Endothelial cell of umbilical vein (primary cell): ENCODE results near the gene ALG2. TPM values are rescaled to one million over a fixed set of nuclear protein-coding genes. Genes with fewer than 3 reads are reported as not detected.

Experiments used
- BruUV-seq: library from RNA; stranded (reverse); fragments of 400-500 nt; replicated peaks from 2 replicates; lab custom pipeline; 2021; lab: Mats Ljungman, UMichigan
- CTCF ChIA-PET: fragments of 300-600, 350-600 bp; sonication (Branson Sonifier 250); formaldehyde crosslinking; loops from one replicate; lab custom pipeline; 2021; ENCODE audit warnings: antibody characterized with exemption, inconsistent platforms; lab: Charles Lee
- POLR2A ChIA-PET: fragments of 300-600, 350-600 bp; sonication (Branson Sonifier 250); formaldehyde crosslinking; loops from one replicate; lab custom pipeline; 2021; ENCODE audit warnings: antibody characterized with exemption, inconsistent platforms; lab: Charles Lee
- DNase-seq: peaks from one replicate; pipeline ENCODE4 v3.0.0-alpha.2; 2011; ENCODE audit warnings: low read depth, low spot score
- FAIRE-seq: peaks from 2 replicates; lab custom pipeline; 2011; peaks lifted over from hg19 to GRCh38; lab: Jason Lieb, UNC
- H2AFZ ChIP-seq: 2 replicates; pipeline ENCODE4 v1.6.0; 2012; ENCODE audit warnings: low read depth, low read length, control low read depth, inconsistent platforms
- H3K27ac ChIP-seq: 2 replicates; pipeline ENCODE4 v1.5.1; 2011; ENCODE audit warnings: low read depth, mild to moderate bottlenecking, control low read depth, low read length, moderate library complexity; ENCODE audit not compliant: insufficient read depth
- H3K27me3 ChIP-seq, 2 experiments: 2 replicates each; pipeline versions ENCODE4 v1.6.0 to v1.6.1; 2011; ENCODE audit warnings: low read length in 2 of 2, mixed read lengths in 1 of 2; ENCODE audit not compliant: control insufficient read depth in 2 of 2, insufficient read depth in 2 of 2
- H3K36me3 ChIP-seq, 2 experiments: 2 replicates in 1 of 2; 3 replicates in 1 of 2; pipeline ENCODE4 v1.5.1; 2011; ENCODE audit warnings: low read length in 2 of 2, mild to moderate bottlenecking in 1 of 2, moderate library complexity in 1 of 2; ENCODE audit not compliant: control insufficient read depth in 2 of 2, insufficient read depth in 2 of 2; ENCODE audit errors: extremely low read depth in 1 of 2
- H3K4me1 ChIP-seq: 3 replicates; pipeline ENCODE4 v1.5.1; 2011; ENCODE audit warnings: mild to moderate bottlenecking, low read length; ENCODE audit not compliant: control insufficient read depth, insufficient read depth; ENCODE audit errors: extremely low read depth
- H3K4me2 ChIP-seq: 2 replicates; pipeline ENCODE4 v1.6.1; 2011; ENCODE audit warnings: low read length, control low read depth, mixed read lengths; ENCODE audit not compliant: insufficient read depth
- H3K4me3 ChIP-seq, 3 experiments: fragments of 200-600 bp in 1 of 3; sonication (generic), shearing (Covaris generic) in 1 of 3; replicated peaks in 1 of 3; 2 replicates each; pipeline ENCODE4 v1.5.1; 2011 to 2016; ENCODE audit warnings: control low read depth in 3 of 3, low read length in 3 of 3, mild to moderate bottlenecking in 2 of 3, inconsistent platforms in 1 of 3, low read depth in 1 of 3, moderate library complexity in 1 of 3; ENCODE audit not compliant: insufficient read depth in 1 of 3
- H3K79me2 ChIP-seq: 2 replicates; pipeline ENCODE4 v1.6.0; 2012; ENCODE audit warnings: low read length, inconsistent platforms; ENCODE audit not compliant: control insufficient read depth, insufficient read depth
- H3K9ac ChIP-seq: replicated peaks from 2 replicates; pipeline ENCODE3; 2011; ENCODE audit warnings: low read length, control low read depth; ENCODE audit not compliant: insufficient read depth; ENCODE audit errors: extremely low read depth
- H3K9me1 ChIP-seq: replicated peaks from 3 replicates; pipeline ENCODE4 v1.6.0; 2011; ENCODE audit warnings: mild to moderate bottlenecking, low read length; ENCODE audit not compliant: control insufficient read depth, insufficient read depth; ENCODE audit errors: extremely low read depth
- H3K9me3 ChIP-seq: replicated peaks from 2 replicates; pipeline ENCODE4 v1.5.1; 2012; ENCODE audit warnings: low read length, inconsistent platforms; ENCODE audit not compliant: control insufficient read depth, insufficient read depth
- H4K20me1 ChIP-seq: replicated peaks from 2 replicates; pipeline ENCODE3; 2011; ENCODE audit warnings: mild to moderate bottlenecking, low read length; ENCODE audit not compliant: control insufficient read depth, insufficient read depth; ENCODE audit errors: extremely low read depth
- EZH2 ChIP-seq: IDR thresholded peaks from 2 replicates; pipeline ENCODE4 v1.6.1; 2012; ENCODE audit warnings: borderline replicate concordance, low read depth, mild to moderate bottlenecking, moderate library complexity, low read length, inconsistent platforms; ENCODE audit not compliant: severe bottlenecking
- FOS ChIP-seq: IDR thresholded peaks from 2 replicates; pipeline ENCODE4 v1.6.1; 2011; ENCODE audit warnings: mild to moderate bottlenecking, low read length, moderate library complexity, borderline replicate concordance; ENCODE audit not compliant: insufficient read depth
- GATA2 ChIP-seq: IDR thresholded peaks from 2 replicates; pipeline ENCODE4 v1.7.0; 2011; ENCODE audit warnings: low read depth, mild to moderate bottlenecking, moderate library complexity, mixed read lengths, low read length; ENCODE audit not compliant: insufficient read length, insufficient read depth
- JUN ChIP-seq: IDR thresholded peaks from 2 replicates; pipeline ENCODE4 v1.6.1; 2011; ENCODE audit warnings: borderline replicate concordance, low read depth; ENCODE audit not compliant: insufficient read length, insufficient read depth
- MYC ChIP-seq: IDR thresholded peaks from one replicate; pipeline ENCODE4 v1.6.1; 2011; ENCODE audit warnings: mild to moderate bottlenecking, low read depth, low read length
- POLR2A ChIP-seq: IDR thresholded peaks from 2 replicates; pipeline ENCODE4 v1.6.1; 2012; ENCODE audit warnings: low read depth, mild to moderate bottlenecking, control low read depth, low read length
- POLR2AphosphoS5 ChIP-seq: IDR thresholded peaks from 2 replicates; pipeline ENCODE4 v1.6.1; 2012; ENCODE audit warnings: low read depth, mild to moderate bottlenecking, control low read depth, low read length, moderate library complexity; ENCODE audit not compliant: insufficient read depth
- dilution Hi-C: fragments of 300-500 bp; cut with MboI; formaldehyde crosslinking; loops from one replicate; pipeline ENCODE4 v1.15.0; 2019; ENCODE audit warnings: low sequenced_read_pairs; ENCODE audit not compliant: extremely low pct_ligation_motif_present
- intact Hi-C: fragments of 100-400 bp; cut with micrococcal nuclease; formaldehyde crosslinking; loops from one replicate; pipeline ENCODE4 v1.10.0; 2022
- polyA plus RNA-seq, 4 experiments: library from polyadenylated mRNA; depleted of rRNA in 3 of 4; stranded (reverse) in 3 of 4; unstranded in 1 of 4; fragments of >200 nt; gene quantifications; 2 replicates each; pipeline versions ENCODE4 v1.2.1 to v1.2.3, GENCODE V29; 2011 to 2012; ENCODE audit warnings: missing spikeins in 1 of 4
- total RNA-seq: library from RNA; stranded (reverse); gene quantifications from 2 replicates; pipeline ENCODE4 v1.2.3, GENCODE V29; 2021
- TF ChIP-seq, protein P1 (sequence below), 2 donors: IDR thresholded peaks; 1 replicate in 1 of 2; 2 replicates in 1 of 2; pipeline ENCODE4 v1.5.1; 2011; ENCODE audit warnings: low read length in 2 of 2, mild to moderate bottlenecking in 2 of 2, moderate library complexity in 2 of 2, control low read depth in 1 of 2, inconsistent platforms in 1 of 2, low read depth in 1 of 2; ENCODE audit not compliant: insufficient read depth in 1 of 2; ENCODE audit errors: extremely low read depth in 1 of 2
- TF ChIP-seq, protein P2 (sequence below): IDR thresholded peaks from 2 replicates; pipeline ENCODE4 v1.6.1; 2011; ENCODE audit not compliant: insufficient read depth, insufficient read length

The ALG2 gene
- total and polyA plus RNA-seq, 2 donors (not counting 3 experiments of a cell fraction or from before 2014, with no cell fraction given) = 32.4 to 40.7 TPM

DNA sequence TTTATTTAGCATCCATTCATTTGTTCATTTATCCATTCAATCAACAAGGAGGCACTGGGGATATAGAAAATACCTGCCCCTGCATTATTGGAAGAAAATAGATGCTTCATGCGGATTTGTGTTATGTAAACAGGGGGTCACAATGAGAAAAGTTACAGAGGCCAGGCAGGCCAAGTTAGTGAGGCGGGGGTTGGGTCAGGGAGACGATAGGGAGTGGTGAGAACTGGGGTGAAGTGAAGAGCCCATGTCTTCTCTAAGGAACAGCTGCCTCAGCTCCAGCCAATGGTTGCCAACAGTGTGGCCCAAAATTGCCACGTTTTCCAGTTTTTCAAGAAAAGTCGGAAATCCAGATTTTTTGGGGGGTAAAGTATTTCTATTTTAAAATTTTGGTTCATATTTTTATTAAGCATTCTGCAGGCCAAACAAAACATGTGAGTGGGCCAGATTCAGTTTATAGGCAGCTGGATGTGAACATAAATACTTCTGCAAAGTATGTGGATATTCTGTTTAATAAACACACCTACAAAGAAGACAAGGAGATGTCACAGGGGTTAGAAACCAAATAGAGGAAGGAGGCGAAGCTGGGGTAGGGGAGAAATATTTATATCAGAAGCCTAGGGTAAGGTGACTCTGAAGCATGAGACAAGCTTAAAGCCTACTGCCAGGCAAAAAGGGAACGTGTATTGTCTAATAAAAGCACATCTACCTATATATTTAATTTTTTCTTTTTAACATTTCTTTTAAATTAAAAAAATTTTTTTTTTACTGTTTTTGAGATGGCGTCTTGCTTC, 44.0 kb downstream of the ALG2 start:
- no peaks in the 10 kb centered on the region for H4K20me1 ChIP-seq
- intact Hi-C loops = no loop called here
- DNase-seq (no peak), FAIRE-seq (no peak)
- no peak overlapping the region for H3K27ac ChIP-seq
- H3K9ac ChIP-seq = no peak overlapping the region
- peaks cover 3 to 4% of the 10 kb centered on the region in 2 experiments for H3K27me3 ChIP-seq
- no peaks in the 10 kb centered on the region for H3K36me3 ChIP-seq
- H3K4me1 ChIP-seq = no peaks in the 10 kb centered on the region
- dilution Hi-C loops = no loop called here
- H3K4me2 ChIP-seq = no peak overlapping the region
- ChIA-PET CTCF (interaction anchor here (0.8 to 1.6 kb wide), 2 partner anchors 15 to 833 kb away, joined by 3 to 4 read pairs; no protein-coding TSS in a partner anchor), POLR2A (no interaction called here)
- H2AFZ ChIP-seq = no peak overlapping the region
- no peak overlapping the region for H3K4me3 ChIP-seq
- TF ChIP-seq GATA2 (no peak), EZH2 (no peak), MYC (no peak), POLR2AphosphoS5 (no peak), FOS (no peak), POLR2A (no peak), JUN (no peak)
- TF ChIP-seq, protein P1, sequence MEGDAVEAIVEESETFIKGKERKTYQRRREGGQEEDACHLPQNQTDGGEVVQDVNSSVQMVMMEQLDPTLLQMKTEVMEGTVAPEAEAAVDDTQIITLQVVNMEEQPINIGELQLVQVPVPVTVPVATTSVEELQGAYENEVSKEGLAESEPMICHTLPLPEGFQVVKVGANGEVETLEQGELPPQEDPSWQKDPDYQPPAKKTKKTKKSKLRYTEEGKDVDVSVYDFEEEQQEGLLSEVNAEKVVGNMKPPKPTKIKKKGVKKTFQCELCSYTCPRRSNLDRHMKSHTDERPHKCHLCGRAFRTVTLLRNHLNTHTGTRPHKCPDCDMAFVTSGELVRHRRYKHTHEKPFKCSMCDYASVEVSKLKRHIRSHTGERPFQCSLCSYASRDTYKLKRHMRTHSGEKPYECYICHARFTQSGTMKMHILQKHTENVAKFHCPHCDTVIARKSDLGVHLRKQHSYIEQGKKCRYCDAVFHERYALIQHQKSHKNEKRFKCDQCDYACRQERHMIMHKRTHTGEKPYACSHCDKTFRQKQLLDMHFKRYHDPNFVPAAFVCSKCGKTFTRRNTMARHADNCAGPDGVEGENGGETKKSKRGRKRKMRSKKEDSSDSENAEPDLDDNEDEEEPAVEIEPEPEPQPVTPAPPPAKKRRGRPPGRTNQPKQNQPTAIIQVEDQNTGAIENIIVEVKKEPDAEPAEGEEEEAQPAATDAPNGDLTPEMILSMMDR (IDR thresholded peaks at IDR 0.05; ENCODE audit: extremely low read depth in 1 of 2, insufficient read depth in 1 of 2, low read depth in 1 of 2, low read length in 2 of 2) = no peak
- TF ChIP-seq, protein P2, sequence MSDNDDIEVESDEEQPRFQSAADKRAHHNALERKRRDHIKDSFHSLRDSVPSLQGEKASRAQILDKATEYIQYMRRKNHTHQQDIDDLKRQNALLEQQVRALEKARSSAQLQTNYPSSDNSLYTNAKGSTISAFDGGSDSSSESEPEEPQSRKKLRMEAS = no peak
- BruUV-seq = no TSS peak
- H3K9me3 ChIP-seq = no peaks in the 10 kb centered on the region
- no peaks in the 10 kb centered on the region for H3K9me1 ChIP-seq
- no peaks in the 10 kb centered on the region for H3K79me2 ChIP-seq
